GM23338 (cell line): Measurements from ENCODE around the gene C1orf115. TPM values are rescaled to one million over a fixed set of nuclear protein-coding genes. Genes with fewer than 3 reads are reported as not detected.

Source experiments
- ATAC-seq: fragments of 200-7000 bp; cut with Tn5 transposase; 3 replicates; pipeline ENCODE4 v1.9.1; 2020
- DNase-seq: peaks from one replicate; pipeline ENCODE4 v3.0.0-alpha.2; 2015; ENCODE audit warnings: low spot score
- H2AFZ ChIP-seq: fragments of 200-600 bp; sonication (generic); 2 replicates; pipeline ENCODE4 v1.8.0; 2016; ENCODE audit warnings: antibody characterized with exemption, mild to moderate bottlenecking, moderate library complexity
- H3F3A ChIP-seq: fragments of 200-600 bp; sonication (generic); replicated peaks from 2 replicates; pipeline ENCODE4 v1.8.0; 2017; ENCODE audit warnings: antibody characterized with exemption, mixed run types, low read depth
- H3K27ac ChIP-seq: fragments of 200-600 bp; sonication (generic); 2 replicates; pipeline ENCODE4 v1.6.1; 2016; ENCODE audit warnings: low read depth
- H3K27me3 ChIP-seq: fragments of 200-600 bp; sonication (generic); 2 replicates; pipeline ENCODE4 v1.8.0; 2016; ENCODE audit warnings: mild to moderate bottlenecking, mixed run types, moderate library complexity; ENCODE audit not compliant: insufficient read depth
- H3K36me3 ChIP-seq: fragments of 200-600 bp; sonication (generic); 2 replicates; pipeline ENCODE4 v1.8.0; 2016; ENCODE audit warnings: mild to moderate bottlenecking; ENCODE audit not compliant: insufficient read depth
- H3K4me1 ChIP-seq: fragments of 200-600 bp; sonication (generic); 2 replicates; pipeline ENCODE4 v1.8.0; 2016; ENCODE audit warnings: mild to moderate bottlenecking, moderate library complexity; ENCODE audit not compliant: insufficient read depth
- H3K4me2 ChIP-seq: fragments of 200-600 bp; sonication (generic); 2 replicates; pipeline ENCODE4 v1.7.1; 2017; ENCODE audit warnings: mixed run types
- H3K4me3 ChIP-seq: fragments of 200-600 bp; sonication (generic); 2 replicates; pipeline ENCODE4 v1.6.1; 2016; ENCODE audit warnings: mixed run types
- H3K79me2 ChIP-seq: fragments of 200-600 bp; sonication (generic); replicated peaks from 2 replicates; pipeline ENCODE4 v1.8.0; 2017; ENCODE audit warnings: mild to moderate bottlenecking; ENCODE audit not compliant: insufficient read depth
- H3K9me2 ChIP-seq: fragments of 200-600 bp; sonication (generic); 2 replicates; pipeline ENCODE4 v1.8.0; 2017; ENCODE audit not compliant: insufficient read depth
- H4K20me1 ChIP-seq: fragments of 200-600 bp; sonication (generic); replicated peaks from 2 replicates; pipeline ENCODE4 v1.8.0; 2017; ENCODE audit warnings: mild to moderate bottlenecking; ENCODE audit not compliant: insufficient read depth
- H3K27ac Mint-ChIP-seq: 2 replicates; pipeline ENCODE4 v1.8.0; 2020; ENCODE audit warnings: inconsistent platforms, mild to moderate bottlenecking, moderate library complexity, mixed read lengths
- H3K27me3 Mint-ChIP-seq: 3 replicates; pipeline ENCODE4 v1.8.0; 2022; ENCODE audit warnings: low read depth, mild to moderate bottlenecking, moderate library complexity, mixed read lengths, inconsistent platforms; ENCODE audit not compliant: insufficient read depth, poor library complexity
- H3K36me3 Mint-ChIP-seq: 3 replicates; pipeline ENCODE4 v1.8.0; 2021; ENCODE audit warnings: low read depth, mild to moderate bottlenecking, inconsistent platforms, moderate library complexity, mixed read lengths
- H3K4me1 Mint-ChIP-seq: 3 replicates; pipeline ENCODE4 v1.8.0; 2020; ENCODE audit warnings: mild to moderate bottlenecking, inconsistent platforms, mixed read lengths
- H3K4me3 Mint-ChIP-seq: 3 replicates; pipeline ENCODE4 v1.8.0; 2021; ENCODE audit warnings: moderate library complexity, mild to moderate bottlenecking, inconsistent platforms, mixed read lengths
- H3K9me3 Mint-ChIP-seq: 3 replicates; pipeline ENCODE4 v1.8.0; 2020; ENCODE audit warnings: moderate library complexity, mild to moderate bottlenecking, inconsistent platforms, mixed read lengths
- EZH2 ChIP-seq: fragments of 200-600 bp; sonication (generic); IDR thresholded peaks from one replicate; pipeline ENCODE4 v1.8.0; 2017; ENCODE audit warnings: antibody characterized with exemption, mild to moderate bottlenecking, low read depth; ENCODE audit not compliant: unreplicated experiment
- EZH2phosphoT487 ChIP-seq: fragments of 200-600 bp; sonication (generic); IDR thresholded peaks from one replicate; pipeline ENCODE4 v1.8.1; 2018; ENCODE audit warnings: antibody characterized with exemption; ENCODE audit not compliant: unreplicated experiment
- NANOG ChIP-seq: IDR thresholded peaks from 2 replicates; pipeline ENCODE4 v1.6.1; 2016; ENCODE audit warnings: antibody characterized with exemption, borderline replicate concordance
- STAT1 ChIP-seq: IDR thresholded peaks from one replicate; pipeline ENCODE4 v1.6.1; 2016; ENCODE audit warnings: antibody characterized with exemption; ENCODE audit not compliant: unreplicated experiment
- ZNF331 ChIP-seq: fragments of 250-450 bp; sonication (Bioruptor Pico); IDR thresholded peaks from 2 replicates; pipeline ENCODE4 v1.5.0; 2020; ENCODE audit warnings: low read depth, mild to moderate bottlenecking, moderate library complexity
- ZNF462 ChIP-seq: fragments of 250-450 bp; sonication (Bioruptor Pico); IDR thresholded peaks from 2 replicates; pipeline ENCODE4 v1.5.0; 2020; ENCODE audit warnings: mild to moderate bottlenecking, moderate library complexity
- polyA plus RNA-seq: library from polyadenylated mRNA; unstranded; fragments of >200 nt; fragmentation: Nextera tagmentation; extraction: Ambion mirVana; gene quantifications from 2 replicates; pipeline ENCODE4 v1.2.1, GENCODE V29; 2016
- total RNA-seq: library from RNA; depleted of rRNA; stranded (reverse); fragments of >200 nt; shearing (Covaris generic); gene quantifications from 2 replicates; pipeline ENCODE4 v1.2.3, GENCODE V29; 2014

The C1orf115 gene
- total and polyA plus RNA-seq, 2 experiments from 2014 or later = 2.5 to 6.0 TPM

DNA sequence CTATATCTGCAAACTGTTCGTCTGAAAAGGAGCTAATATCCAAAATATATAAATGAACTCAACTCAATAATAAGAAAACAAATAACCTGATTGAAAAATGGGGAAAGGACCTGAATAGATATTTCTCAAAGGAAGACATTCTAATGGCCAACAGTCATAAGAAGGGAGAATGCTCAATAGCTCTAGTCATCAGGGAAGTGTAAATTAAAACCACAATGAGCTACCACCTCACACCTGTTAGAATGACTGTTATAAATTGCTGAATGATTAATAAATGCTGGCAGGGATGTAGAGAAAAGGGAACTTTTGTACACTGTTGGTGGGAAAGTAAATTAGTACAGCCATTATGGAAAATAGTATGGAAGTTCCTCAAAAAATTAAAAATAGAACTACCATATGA, 21.2 kb upstream of the C1orf115 start (continued):
- no peak for TF ChIP-seq ZNF462 (CRISPR knock-in tag)
- no peak for TF ChIP-seq STAT1
- TF ChIP-seq ZNF331 (CRISPR knock-in tag) = no peak

GRCh38 chr1:220670365-220670764, 19.8 kb upstream of the C1orf115 start:
- Mint-ChIP-seq H3K4me1 (peaks cover 5% of the 10 kb centered on the region), H3K27me3 (peaks cover 2% of the 10 kb centered on the region), H3K4me3 (no peak overlapping the region), H3K36me3 (no peaks in the 10 kb centered on the region; the same call in 1 of the 3 replicates), H3K9me3 (no peaks in the 10 kb centered on the region; the same call in 1 of the 3 replicates), H3K27ac (no peak overlapping the region)
- no peak for ATAC-seq
- no peak overlapping the region for H3K4me2 ChIP-seq
- no peaks in the 10 kb centered on the region for H4K20me1 ChIP-seq
- H3K4me3 ChIP-seq = no peak overlapping the region
- H3K4me1 ChIP-seq = no peaks in the 10 kb centered on the region
- no peak overlapping the region for H3K27ac ChIP-seq
- DNase-seq = no peak
- no peak overlapping the region for H2AFZ ChIP-seq
- no peaks in the 10 kb centered on the region for H3K27me3 ChIP-seq
- no peaks in the 10 kb centered on the region for H3K79me2 ChIP-seq
- H3K9me2 ChIP-seq = no peaks in the 10 kb centered on the region
- no peaks in the 10 kb centered on the region for H3F3A ChIP-seq
- H3K36me3 ChIP-seq = no peaks in the 10 kb centered on the region
- TF ChIP-seq EZH2 = no peak
- TF ChIP-seq NANOG = no peak
- no peak for TF ChIP-seq ZNF462 (CRISPR knock-in tag)
- TF ChIP-seq STAT1 = no peak
- no peak for TF ChIP-seq EZH2phosphoT487
